Cardiac muscle cell (in vitro differentiated cells and primary cell): ENCODE measurements around the gene PRKAA1. TPM values are rescaled to one million over a fixed set of nuclear protein-coding genes. Genes with fewer than 3 reads are reported as not detected.

Experiments used
- DNase-seq, 2 donors: peaks; one replicate each; pipeline versions ENCODE4 v3.0.0 to v3.0.0-alpha.2; 2010 to 2017; ENCODE audit warnings: low read depth in 1 of 2, low spot score in 1 of 2
- H3K27ac ChIP-seq: fragments of 200-600 bp; sonication (generic); 2 replicates; pipeline ENCODE4 v1.5.1; 2016
- H3K27me3 ChIP-seq: fragments of 200-600 bp; sonication (generic); 2 replicates; pipeline ENCODE4 v1.6.0; 2016; ENCODE audit warnings: control low read depth
- H3K36me3 ChIP-seq: fragments of 200-600 bp; sonication (generic); 2 replicates; pipeline ENCODE4 v1.5.1; 2016; ENCODE audit warnings: control low read depth
- H3K4me1 ChIP-seq: fragments of 200-600 bp; sonication (generic); 2 replicates; pipeline ENCODE4 v1.8.1; 2017; ENCODE audit warnings: low read depth, mild to moderate bottlenecking, mixed run types
- H3K4me3 ChIP-seq: fragments of 200-600 bp; sonication (generic); 2 replicates; pipeline ENCODE4 v1.5.1; 2016; ENCODE audit warnings: mild to moderate bottlenecking
- H3K9me3 ChIP-seq: fragments of 200-600 bp; sonication (generic); 2 replicates; pipeline ENCODE4 v1.5.1; 2017; ENCODE audit warnings: low read depth, mild to moderate bottlenecking, control low read depth
- polyA plus RNA-seq: library from polyadenylated mRNA; unstranded; fragments of >200 nt; fragmentation: Nextera tagmentation; extraction: Ambion mirVana; gene quantifications from 2 replicates; pipeline ENCODE4 v1.2.1, GENCODE V29; 2016
- total RNA-seq: library from RNA; depleted of rRNA; stranded (reverse); fragments of >200 nt; gene quantifications from 2 replicates; pipeline ENCODE4 v1.2.3, GENCODE V29; 2016
- TF ChIP-seq, protein P1 (sequence below): IDR thresholded peaks from 2 replicates; pipeline ENCODE4 v1.5.1; 2012; ENCODE audit warnings: low read depth, mild to moderate bottlenecking, low read length

Gene PRKAA1
- total and polyA plus RNA-seq, 2 experiments from 2014 or later, result 22.6 to 26.1 TPM

DNA sequence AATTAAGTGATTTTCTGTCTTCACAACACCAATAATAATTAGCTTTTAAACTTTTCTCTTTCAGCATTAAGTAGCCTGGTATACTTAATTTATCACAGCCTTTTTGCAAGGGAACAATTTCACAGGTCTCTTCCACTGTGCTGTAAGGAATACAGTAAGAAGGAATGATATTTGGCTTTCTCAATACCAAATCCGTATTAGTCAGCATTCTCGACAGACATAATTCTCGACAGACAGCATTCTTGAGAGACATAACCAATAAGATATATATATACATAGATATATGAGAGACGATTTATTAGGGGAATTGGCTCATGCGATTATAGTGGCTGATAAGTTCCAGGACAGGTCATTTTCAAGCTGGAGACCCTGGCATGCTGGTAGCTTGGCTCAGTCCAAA lies 18.0 kb downstream of the PRKAA1 start:
- no peaks in the 10 kb centered on the region for H3K4me1 ChIP-seq
- DNase-seq, result no peak
- no peak overlapping the region for H3K4me3 ChIP-seq
- no peaks in the 10 kb centered on the region for H3K27me3 ChIP-seq
- no peak overlapping the region for H3K27ac ChIP-seq
- no peaks in the 10 kb centered on the region for H3K9me3 ChIP-seq
- TF ChIP-seq, protein P1, sequence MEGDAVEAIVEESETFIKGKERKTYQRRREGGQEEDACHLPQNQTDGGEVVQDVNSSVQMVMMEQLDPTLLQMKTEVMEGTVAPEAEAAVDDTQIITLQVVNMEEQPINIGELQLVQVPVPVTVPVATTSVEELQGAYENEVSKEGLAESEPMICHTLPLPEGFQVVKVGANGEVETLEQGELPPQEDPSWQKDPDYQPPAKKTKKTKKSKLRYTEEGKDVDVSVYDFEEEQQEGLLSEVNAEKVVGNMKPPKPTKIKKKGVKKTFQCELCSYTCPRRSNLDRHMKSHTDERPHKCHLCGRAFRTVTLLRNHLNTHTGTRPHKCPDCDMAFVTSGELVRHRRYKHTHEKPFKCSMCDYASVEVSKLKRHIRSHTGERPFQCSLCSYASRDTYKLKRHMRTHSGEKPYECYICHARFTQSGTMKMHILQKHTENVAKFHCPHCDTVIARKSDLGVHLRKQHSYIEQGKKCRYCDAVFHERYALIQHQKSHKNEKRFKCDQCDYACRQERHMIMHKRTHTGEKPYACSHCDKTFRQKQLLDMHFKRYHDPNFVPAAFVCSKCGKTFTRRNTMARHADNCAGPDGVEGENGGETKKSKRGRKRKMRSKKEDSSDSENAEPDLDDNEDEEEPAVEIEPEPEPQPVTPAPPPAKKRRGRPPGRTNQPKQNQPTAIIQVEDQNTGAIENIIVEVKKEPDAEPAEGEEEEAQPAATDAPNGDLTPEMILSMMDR, result no peak
- peaks cover 16% of the 10 kb centered on the region for H3K36me3 ChIP-seq

- no peak overlapping the region for H3K4me3 ChIP-seq
- no peaks in the 10 kb centered on the region for H3K4me1 ChIP-seq
- DNase-seq, result no peak
- no peaks in the 10 kb centered on the region for H3K9me3 ChIP-seq
- TF ChIP-seq, protein P1, result no peak
- no peak overlapping the region for H3K27ac ChIP-seq
- H3K36me3 ChIP-seq, result peaks cover 23% of the 10 kb centered on the region
- no peaks in the 10 kb centered on the region for H3K27me3 ChIP-seq
Observed at GRCh38 chr5:40779561-40779960, 18.6 kb downstream of the PRKAA1 start.

DNA sequence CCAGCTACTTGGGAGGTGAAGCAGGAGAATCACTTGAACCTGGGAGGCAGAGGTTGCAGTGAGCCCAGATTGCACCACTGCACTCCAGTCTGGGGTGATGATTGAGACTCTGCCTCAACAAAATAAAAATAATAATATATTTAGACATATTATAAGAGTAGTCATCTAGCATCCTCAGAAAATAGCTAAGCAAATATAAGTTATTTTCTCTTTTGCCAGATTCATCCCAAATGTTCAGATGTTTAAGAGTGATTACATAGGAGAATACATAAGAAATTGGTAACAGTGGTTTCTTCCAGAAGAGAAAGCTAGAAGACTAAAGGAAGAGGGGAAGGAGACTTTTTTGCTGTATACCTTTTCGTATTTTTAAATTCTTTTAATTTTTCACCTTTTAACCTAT lies 20.0 kb downstream of the PRKAA1 start:
- Histone ChIP-seq H3K4me3 (no peak overlapping the region), H3K9me3 (no peaks in the 10 kb centered on the region), H3K4me1 (no peaks in the 10 kb centered on the region), H3K27ac (no peak overlapping the region), H3K36me3 (peaks cover 23% of the 10 kb centered on the region), H3K27me3 (no peaks in the 10 kb centered on the region)
- no peak for DNase-seq
- TF ChIP-seq, protein P1, result no peak

DNA sequence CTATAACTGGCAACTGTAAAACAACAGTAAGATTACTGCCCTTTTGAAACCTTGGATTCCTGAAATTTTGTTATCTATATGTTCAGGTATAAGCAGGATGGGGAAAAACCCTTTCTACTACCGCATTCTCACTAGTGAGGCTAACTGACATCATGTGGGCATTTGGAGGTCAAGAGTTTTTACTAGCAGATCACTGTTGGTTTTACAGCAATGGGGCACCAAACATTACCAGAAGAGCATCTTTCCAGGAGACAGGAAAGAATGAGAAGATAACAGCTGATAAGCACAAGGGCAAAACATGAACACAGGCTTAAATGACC lies 21.6 kb downstream of the PRKAA1 start:
- H3K36me3 ChIP-seq, result peaks cover 27% of the 10 kb centered on the region

DNA sequence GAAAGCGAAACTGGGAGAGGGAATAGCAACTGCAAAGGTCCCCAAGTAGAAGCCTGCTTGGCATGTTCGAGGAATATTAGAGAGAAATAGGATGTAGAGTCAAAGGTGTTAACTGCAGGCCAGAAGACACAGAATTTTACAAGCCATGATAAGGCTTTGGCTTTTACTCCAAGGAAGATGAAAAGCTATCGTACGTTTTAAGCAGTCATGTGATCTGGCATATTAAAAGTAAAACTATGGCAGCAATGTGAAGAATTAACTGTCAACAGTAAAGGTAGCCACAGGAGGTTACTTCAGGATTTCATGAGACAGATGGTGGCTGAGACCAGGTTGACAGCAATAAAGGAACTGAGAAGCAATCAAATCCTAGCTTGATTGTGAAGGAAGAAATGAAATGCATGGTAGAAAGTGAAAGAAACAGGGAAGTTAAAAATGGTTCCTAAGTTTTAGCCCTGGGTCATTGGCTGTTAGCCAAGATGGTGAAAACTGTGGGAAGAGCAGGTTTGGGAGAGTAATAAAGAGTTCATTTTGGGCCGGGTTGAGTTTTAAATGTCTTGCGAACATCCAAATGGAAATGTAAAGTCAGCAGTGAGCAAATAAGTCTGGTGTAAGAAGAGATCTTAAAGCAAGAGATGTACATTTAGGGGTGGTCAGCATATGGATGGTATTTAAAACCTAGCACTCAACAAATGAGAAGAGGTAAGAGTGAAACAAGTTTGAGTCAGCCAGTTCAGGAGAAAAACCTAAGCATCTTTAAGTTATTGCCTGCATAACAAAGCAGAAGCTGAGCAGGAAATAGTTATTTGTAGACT lies 22.1 kb downstream of the PRKAA1 start:
- H3K36me3 ChIP-seq, result peaks cover 30% of the 10 kb centered on the region
- H3K4me1 ChIP-seq, result no peaks in the 10 kb centered on the region
- H3K4me3 ChIP-seq, result no peak overlapping the region
- no peaks in the 10 kb centered on the region for H3K27me3 ChIP-seq
- no peak for DNase-seq
- peak overlapping the region; percentile 4 for H3K27ac ChIP-seq
- TF ChIP-seq, protein P1, result no peak
- H3K9me3 ChIP-seq, result no peaks in the 10 kb centered on the region

More for the DNA sequence above, 21.6 kb downstream of the PRKAA1 start:
- no peak for DNase-seq
- Histone ChIP-seq H3K27me3 (no peaks in the 10 kb centered on the region), H3K9me3 (no peaks in the 10 kb centered on the region), H3K4me1 (no peaks in the 10 kb centered on the region), H3K4me3 (no peak overlapping the region), H3K27ac (peak overlapping the region; percentile 4)
- TF ChIP-seq, protein P1, result no peak
